HepG2 (cell line): ENCODE results near the gene IL4I1. TPM values are rescaled to one million over a fixed set of nuclear protein-coding genes. Genes with fewer than 3 reads are reported as not detected.

ENCODE experiments used
- ATM ChIP-seq: fragments of 450-650 bp; IDR thresholded peaks from 2 replicates; pipeline ENCODE4 v1.7.1; 2017; ENCODE audit warnings: mild to moderate bottlenecking, borderline replicate concordance
- GTF3A ChIP-seq: sonication (generic); formaldehyde crosslinking; conservative IDR thresholded peaks from 2 replicates; pipeline ENCODE4 v1.4.0; 2020; ENCODE audit warnings: mild to moderate bottlenecking, missing genetic modification reagents
- JUNB ChIP-seq: sonication (generic); formaldehyde crosslinking; IDR thresholded peaks from 2 replicates; pipeline ENCODE4 v1.8.0; 2022; ENCODE audit warnings: missing genetic modification reagents, mild to moderate bottlenecking, borderline replicate concordance
- KLF13 ChIP-seq: sonication (generic); formaldehyde crosslinking; IDR thresholded peaks from 2 replicates; pipeline ENCODE4 v1.4.0; 2020; ENCODE audit warnings: mild to moderate bottlenecking, missing genetic modification reagents
- MZF1 ChIP-seq: sonication (generic); formaldehyde crosslinking; IDR thresholded peaks from 2 replicates; pipeline ENCODE4 v1.8.1; 2023; ENCODE audit warnings: mild to moderate bottlenecking, missing genetic modification reagents, borderline replicate concordance
- NCOA2 ChIP-seq: sonication (generic); formaldehyde crosslinking; IDR thresholded peaks from 2 replicates; pipeline ENCODE4 v1.8.0; 2022; ENCODE audit warnings: inconsistent platforms
- NFATC3 ChIP-seq: sonication (generic); formaldehyde crosslinking; IDR thresholded peaks from 2 replicates; pipeline ENCODE4 v1.5.1; 2020; ENCODE audit warnings: mild to moderate bottlenecking, missing genetic modification reagents
- NR2C2 ChIP-seq: sonication (generic); formaldehyde crosslinking; IDR thresholded peaks from 2 replicates; pipeline ENCODE4 v1.4.0; 2020; ENCODE audit warnings: missing genetic modification reagents, mild to moderate bottlenecking, moderate library complexity, borderline replicate concordance
- RFXANK ChIP-seq: IDR thresholded peaks from 2 replicates; pipeline ENCODE4 v1.6.1; 2016
- SOX6 ChIP-seq, 2 experiments: fragments of 450-650 bp in 1 of 2; sonication (generic) in 1 of 2; formaldehyde crosslinking in 1 of 2; IDR thresholded peaks; 2 replicates each; pipeline versions ENCODE4 v1.4.0 to v1.6.1; 2017 to 2020; ENCODE audit warnings: antibody characterized with exemption in 1 of 2, mild to moderate bottlenecking in 1 of 2, missing genetic modification reagents in 1 of 2
- TMF1 ChIP-seq: sonication (generic); formaldehyde crosslinking; IDR thresholded peaks from 2 replicates; pipeline ENCODE4 v1.8.1; 2022; ENCODE audit warnings: low read depth, missing genetic modification reagents
- ZNF207 ChIP-seq: fragments of 450-650 bp; IDR thresholded peaks from 2 replicates; pipeline ENCODE4 v1.6.1; 2016; ENCODE audit warnings: antibody characterized with exemption, borderline replicate concordance
- ZNF224 ChIP-seq: sonication (generic); formaldehyde crosslinking; IDR thresholded peaks from 2 replicates; pipeline ENCODE4 v1.5.0; 2020; ENCODE audit warnings: mild to moderate bottlenecking, missing genetic modification reagents
- ZNF530 ChIP-seq: sonication (generic); formaldehyde crosslinking; IDR thresholded peaks from 2 replicates; pipeline ENCODE4 v1.5.0; 2020; ENCODE audit warnings: low read depth, mild to moderate bottlenecking, missing genetic modification reagents
- ZNF570 ChIP-seq: sonication (generic); formaldehyde crosslinking; IDR thresholded peaks from 2 replicates; pipeline ENCODE4 v1.4.0; 2020; ENCODE audit warnings: mild to moderate bottlenecking, missing genetic modification reagents, borderline replicate concordance
- ZNF7 ChIP-seq: IDR thresholded peaks from 2 replicates; pipeline ENCODE4 v1.6.1; 2016; ENCODE audit warnings: missing biosample characterization, missing genetic modification reagents
- ZNF724P ChIP-seq: sonication (generic); formaldehyde crosslinking; IDR thresholded peaks from 2 replicates; pipeline ENCODE4 v1.8.0; 2022; ENCODE audit warnings: missing genetic modification reagents, borderline replicate concordance
- ZNF768 ChIP-seq: sonication (generic); formaldehyde crosslinking; IDR thresholded peaks from 2 replicates; pipeline ENCODE4 v1.4.0; 2020; ENCODE audit warnings: missing genetic modification reagents
- polyA plus RNA-seq, 8 experiments: library from polyadenylated mRNA; depleted of rRNA in 3 of 8; stranded (reverse) in 7 of 8; unstranded in 1 of 8; fragments of >200 nt; fragmentation: Illumina TruSeq in 4 of 8; extraction: Trizol in 4 of 8; gene quantifications; 2 replicates each; pipeline versions ENCODE4 v1.2.1 to v1.2.3, GENCODE V29; 2011 to 2016; ENCODE audit warnings: low read depth in 4 of 8, missing spikeins in 1 of 8, mixed read lengths in 1 of 8; ENCODE audit not compliant: insufficient read depth in 1 of 8
- total RNA-seq, 5 experiments: library from RNA; depleted of rRNA; stranded (reverse); fragments of >200 nt; fragmentation: Illumina TruSeq; extraction: Trizol; gene quantifications; 2 replicates each; pipeline ENCODE4 v1.2.3, GENCODE V29; 2016; ENCODE audit warnings: low read depth in 1 of 5
- TF ChIP-seq, protein P1 (sequence below): sonication (generic); formaldehyde crosslinking; IDR thresholded peaks from 2 replicates; pipeline ENCODE4 v1.4.0; 2020; ENCODE audit warnings: missing genetic modification reagents, mild to moderate bottlenecking, borderline replicate concordance
- TF ChIP-seq, protein P2 (sequence below): IDR thresholded peaks from 2 replicates; pipeline ENCODE4 v1.6.1; 2016; ENCODE audit warnings: missing compliant biosample characterization, missing genetic modification reagents, borderline replicate concordance
- TF ChIP-seq, protein P3 (sequence below), 2 experiments: sonication (generic) in 1 of 2; formaldehyde crosslinking in 1 of 2; IDR thresholded peaks; 2 replicates each; pipeline versions ENCODE4 v1.4.0 to v1.6.1; 2018 to 2020; ENCODE audit warnings: missing genetic modification reagents in 2 of 2, borderline replicate concordance in 1 of 2, low read depth in 1 of 2, mild to moderate bottlenecking in 1 of 2, missing biosample characterization in 1 of 2
- TF ChIP-seq, protein P4 (sequence below): sonication (generic); formaldehyde crosslinking; IDR thresholded peaks from 2 replicates; pipeline ENCODE4 v1.4.0; 2020; ENCODE audit warnings: mild to moderate bottlenecking, missing genetic modification reagents
- TF ChIP-seq, protein P5 (sequence below): sonication (generic); formaldehyde crosslinking; IDR thresholded peaks from 2 replicates; pipeline ENCODE4 v1.5.1; 2020; ENCODE audit warnings: mild to moderate bottlenecking, missing genetic modification reagents, moderate library complexity

The IL4I1 gene
- total and polyA plus RNA-seq, 2 of the 13 experiments (the other 11 are each of a cell fraction or from before 2014, with no cell fraction given) = not detected

DNA sequence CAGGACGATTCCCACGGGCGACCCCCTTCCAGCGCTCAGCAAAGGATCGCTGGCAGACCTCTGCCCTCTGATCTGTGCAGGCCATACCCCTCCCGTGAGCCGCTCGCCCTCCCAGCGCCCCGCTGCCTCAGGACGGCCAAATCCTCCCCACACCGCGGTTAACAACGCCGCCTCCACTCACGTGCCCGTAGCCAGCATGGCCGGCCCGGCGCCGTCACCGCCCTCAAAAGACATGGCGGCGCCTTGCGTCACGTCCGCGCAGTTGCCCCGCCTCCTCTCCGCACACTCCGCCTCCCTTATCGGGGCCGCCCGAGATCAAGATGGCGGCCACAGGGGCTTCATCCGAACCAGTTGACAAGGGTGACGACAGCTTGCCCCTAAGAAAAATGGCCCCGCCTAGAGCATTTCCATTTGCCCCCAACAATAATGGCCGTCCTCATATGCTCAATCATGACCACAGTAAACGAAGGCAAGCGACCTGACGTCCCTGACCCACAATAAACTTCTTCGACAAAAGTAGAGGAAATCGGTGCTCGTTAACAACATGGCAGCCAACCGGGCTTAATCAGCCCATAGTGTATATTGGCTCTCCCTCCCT is 20.2 kb downstream of the IL4I1 start (continued):
- TF ChIP-seq, protein P1, sequence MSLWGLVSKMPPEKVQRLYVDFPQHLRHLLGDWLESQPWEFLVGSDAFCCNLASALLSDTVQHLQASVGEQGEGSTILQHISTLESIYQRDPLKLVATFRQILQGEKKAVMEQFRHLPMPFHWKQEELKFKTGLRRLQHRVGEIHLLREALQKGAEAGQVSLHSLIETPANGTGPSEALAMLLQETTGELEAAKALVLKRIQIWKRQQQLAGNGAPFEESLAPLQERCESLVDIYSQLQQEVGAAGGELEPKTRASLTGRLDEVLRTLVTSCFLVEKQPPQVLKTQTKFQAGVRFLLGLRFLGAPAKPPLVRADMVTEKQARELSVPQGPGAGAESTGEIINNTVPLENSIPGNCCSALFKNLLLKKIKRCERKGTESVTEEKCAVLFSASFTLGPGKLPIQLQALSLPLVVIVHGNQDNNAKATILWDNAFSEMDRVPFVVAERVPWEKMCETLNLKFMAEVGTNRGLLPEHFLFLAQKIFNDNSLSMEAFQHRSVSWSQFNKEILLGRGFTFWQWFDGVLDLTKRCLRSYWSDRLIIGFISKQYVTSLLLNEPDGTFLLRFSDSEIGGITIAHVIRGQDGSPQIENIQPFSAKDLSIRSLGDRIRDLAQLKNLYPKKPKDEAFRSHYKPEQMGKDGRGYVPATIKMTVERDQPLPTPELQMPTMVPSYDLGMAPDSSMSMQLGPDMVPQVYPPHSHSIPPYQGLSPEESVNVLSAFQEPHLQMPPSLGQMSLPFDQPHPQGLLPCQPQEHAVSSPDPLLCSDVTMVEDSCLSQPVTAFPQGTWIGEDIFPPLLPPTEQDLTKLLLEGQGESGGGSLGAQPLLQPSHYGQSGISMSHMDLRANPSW (CRISPR knock-in tag) = no peak
- no peak for TF ChIP-seq MZF1 (CRISPR knock-in tag)
- TF ChIP-seq JUNB (CRISPR knock-in tag) = no peak
- TF ChIP-seq RFXANK = no peak; the same call in 1 of the 2 replicates
- TF ChIP-seq KLF13 (CRISPR knock-in tag) = no peak
- TF ChIP-seq, protein P2, sequence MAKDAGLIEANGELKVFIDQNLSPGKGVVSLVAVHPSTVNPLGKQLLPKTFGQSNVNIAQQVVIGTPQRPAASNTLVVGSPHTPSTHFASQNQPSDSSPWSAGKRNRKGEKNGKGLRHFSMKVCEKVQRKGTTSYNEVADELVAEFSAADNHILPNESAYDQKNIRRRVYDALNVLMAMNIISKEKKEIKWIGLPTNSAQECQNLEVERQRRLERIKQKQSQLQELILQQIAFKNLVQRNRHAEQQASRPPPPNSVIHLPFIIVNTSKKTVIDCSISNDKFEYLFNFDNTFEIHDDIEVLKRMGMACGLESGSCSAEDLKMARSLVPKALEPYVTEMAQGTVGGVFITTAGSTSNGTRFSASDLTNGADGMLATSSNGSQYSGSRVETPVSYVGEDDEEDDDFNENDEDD (CRISPR knock-in tag) = no peak
- TF ChIP-seq GTF3A (CRISPR knock-in tag) = no peak; the same call in 1 of the 2 replicates
- TF ChIP-seq ZNF530 (CRISPR knock-in tag) = no peak
- no peak for TF ChIP-seq ZNF207
- TF ChIP-seq ATM = no peak
- TF ChIP-seq NCOA2 (CRISPR knock-in tag) = no peak
- no peak for TF ChIP-seq ZNF570 (CRISPR knock-in tag)
- 0 out of 2 replicates have a peak, but pooled peaks have one; percentile 25 for TF ChIP-seq ZNF224 (CRISPR knock-in tag)
- TF ChIP-seq SOX6 (IDR thresholded peaks at IDR 0.05) = no peak
- TF ChIP-seq SOX6 (CRISPR knock-in tag; IDR thresholded peaks at IDR 0.05) = no peak; the same call in 1 of the 2 replicates
- TF ChIP-seq, protein P3, sequence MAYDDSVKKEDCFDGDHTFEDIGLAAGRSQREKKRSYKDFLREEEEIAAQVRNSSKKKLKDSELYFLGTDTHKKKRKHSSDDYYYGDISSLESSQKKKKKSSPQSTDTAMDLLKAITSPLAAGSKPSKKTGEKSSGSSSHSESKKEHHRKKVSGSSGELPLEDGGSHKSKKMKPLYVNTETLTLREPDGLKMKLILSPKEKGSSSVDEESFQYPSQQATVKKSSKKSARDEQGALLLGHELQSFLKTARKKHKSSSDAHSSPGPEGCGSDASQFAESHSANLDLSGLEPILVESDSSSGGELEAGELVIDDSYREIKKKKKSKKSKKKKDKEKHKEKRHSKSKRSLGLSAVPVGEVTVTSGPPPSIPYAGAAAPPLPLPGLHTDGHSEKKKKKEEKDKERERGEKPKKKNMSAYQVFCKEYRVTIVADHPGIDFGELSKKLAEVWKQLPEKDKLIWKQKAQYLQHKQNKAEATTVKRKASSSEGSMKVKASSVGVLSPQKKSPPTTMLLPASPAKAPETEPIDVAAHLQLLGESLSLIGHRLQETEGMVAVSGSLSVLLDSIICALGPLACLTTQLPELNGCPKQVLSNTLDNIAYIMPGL (CRISPR knock-in tag; IDR thresholded peaks at IDR 0.05; ENCODE audit: borderline replicate concordance in 1 of 2, low read depth in 1 of 2) = peak; percentile 20 to 79; a peak in 3 of 4 replicates
- no peak for TF ChIP-seq ZNF7 (CRISPR knock-in tag)
- peak; percentile 82; the same call in 1 of the 2 replicates for TF ChIP-seq NR2C2 (CRISPR knock-in tag)
- TF ChIP-seq, protein P4, sequence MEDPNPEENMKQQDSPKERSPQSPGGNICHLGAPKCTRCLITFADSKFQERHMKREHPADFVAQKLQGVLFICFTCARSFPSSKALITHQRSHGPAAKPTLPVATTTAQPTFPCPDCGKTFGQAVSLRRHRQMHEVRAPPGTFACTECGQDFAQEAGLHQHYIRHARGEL = no peak
- TF ChIP-seq ZNF768 (CRISPR knock-in tag) = no peak; the same call in 1 of the 2 replicates
- TF ChIP-seq NFATC3 (CRISPR knock-in tag) = no peak; the same call in 1 of the 2 replicates
- peak; percentile 32; the same call in 1 of the 2 replicates for TF ChIP-seq TMF1 (CRISPR knock-in tag)
- TF ChIP-seq, protein P5, sequence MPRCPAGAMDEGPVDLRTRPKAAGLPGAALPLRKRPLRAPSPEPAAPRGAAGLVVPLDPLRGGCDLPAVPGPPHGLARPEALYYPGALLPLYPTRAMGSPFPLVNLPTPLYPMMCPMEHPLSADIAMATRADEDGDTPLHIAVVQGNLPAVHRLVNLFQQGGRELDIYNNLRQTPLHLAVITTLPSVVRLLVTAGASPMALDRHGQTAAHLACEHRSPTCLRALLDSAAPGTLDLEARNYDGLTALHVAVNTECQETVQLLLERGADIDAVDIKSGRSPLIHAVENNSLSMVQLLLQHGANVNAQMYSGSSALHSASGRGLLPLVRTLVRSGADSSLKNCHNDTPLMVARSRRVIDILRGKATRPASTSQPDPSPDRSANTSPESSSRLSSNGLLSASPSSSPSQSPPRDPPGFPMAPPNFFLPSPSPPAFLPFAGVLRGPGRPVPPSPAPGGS = no peak; the same call in 1 of the 2 replicates
- TF ChIP-seq ZNF724P (CRISPR knock-in tag) = no peak
